H1 (cell line): ENCODE data around the gene PSMF1.
"Not testable (repeated sequence)": the region's sequence is repeated elsewhere in the genome, so short reads cannot be mapped to it uniquely, and the experiment has no call there.

Source experiments
- BRCA1 ChIP-seq: IDR thresholded peaks from 2 replicates; pipeline ENCODE4 v1.6.1; 2012; ENCODE audit warnings: low read depth, low read length, improper control_type of control experiment
- EP300 ChIP-seq, 2 experiments: IDR thresholded peaks; 1 replicate in 1 of 2; 2 replicates in 1 of 2; pipeline ENCODE4 v1.6.1; 2011 to 2012; ENCODE audit warnings: low read depth in 2 of 2, low read length in 2 of 2, mild to moderate bottlenecking in 2 of 2, borderline replicate concordance in 1 of 2, inconsistent platforms in 1 of 2, moderate library complexity in 1 of 2
- HDAC6 ChIP-seq: IDR thresholded peaks from one replicate; pipeline ENCODE4 v1.7.1; 2012; ENCODE audit warnings: low read depth, mild to moderate bottlenecking, inconsistent platforms, low read length, moderate library complexity
- JUND ChIP-seq: IDR thresholded peaks from 2 replicates; pipeline ENCODE4 v1.6.1; 2011; ENCODE audit warnings: mild to moderate bottlenecking, improper control_type of control experiment, low read length
- MAFK ChIP-seq: IDR thresholded peaks from 2 replicates; pipeline ENCODE4 v1.6.1; 2012; ENCODE audit warnings: low read depth, mild to moderate bottlenecking, improper control_type of control experiment, low read length
- NANOG ChIP-seq: IDR thresholded peaks from 2 replicates; pipeline ENCODE4 v1.6.1; 2011; ENCODE audit warnings: low read length, low read depth, mild to moderate bottlenecking, inconsistent platforms; ENCODE audit not compliant: insufficient read depth, poor library complexity, severe bottlenecking
- POLR2A ChIP-seq, 2 experiments: IDR thresholded peaks; 1 replicate in 1 of 2; 2 replicates in 1 of 2; pipeline ENCODE4 v1.6.1; 2011; ENCODE audit warnings: low read depth in 2 of 2, low read length in 2 of 2, mild to moderate bottlenecking in 2 of 2; ENCODE audit errors: control extremely low read depth in 1 of 2
- RAD21 ChIP-seq, 2 experiments: IDR thresholded peaks in 1 of 2; conservative IDR thresholded peaks in 1 of 2; 2 replicates each; pipeline ENCODE4 v1.6.1; 2011; ENCODE audit warnings: low read depth in 2 of 2, low read length in 2 of 2, improper control_type of control experiment in 1 of 2, inconsistent platforms in 1 of 2, mild to moderate bottlenecking in 1 of 2, moderate library complexity in 1 of 2
- RFX5 ChIP-seq: IDR thresholded peaks from 2 replicates; pipeline ENCODE4 v1.6.1; 2011; ENCODE audit warnings: low read depth, low read length, improper control_type of control experiment, borderline replicate concordance
- TF ChIP-seq, protein P1 (sequence below), 3 experiments: IDR thresholded peaks; 1 replicate in 2 of 3; 2 replicates in 1 of 3; pipeline versions ENCODE4 v1.5.1 to v1.6.1; 2011; ENCODE audit warnings: low read length in 3 of 3, mild to moderate bottlenecking in 3 of 3, inconsistent platforms in 2 of 3, low read depth in 1 of 3, moderate library complexity in 1 of 3; ENCODE audit not compliant: insufficient read depth in 1 of 3; ENCODE audit errors: control extremely low read depth in 1 of 3
- TF ChIP-seq, protein P2 (sequence below): IDR thresholded peaks from 2 replicates; pipeline ENCODE4 v1.6.1; 2012; ENCODE audit warnings: inconsistent platforms

- TF ChIP-seq RAD21 (IDR thresholded peaks at IDR 0.05 in 1 of 2, conservative IDR thresholded peaks at IDR 0.05 in 1 of 2; ENCODE audit: low read depth in 2 of 2, low read length in 2 of 2); JUND; MAFK; EP300 (IDR thresholded peaks at IDR 0.05; ENCODE audit: borderline replicate concordance in 1 of 2, low read depth in 2 of 2, low read length in 2 of 2); NANOG; RFX5; BRCA1; HDAC6; POLR2A (IDR thresholded peaks at IDR 0.05; ENCODE audit: control extremely low read depth in 1 of 2, low read depth in 2 of 2, low read length in 2 of 2): not testable (repeated sequence)
- TF ChIP-seq, protein P1, sequence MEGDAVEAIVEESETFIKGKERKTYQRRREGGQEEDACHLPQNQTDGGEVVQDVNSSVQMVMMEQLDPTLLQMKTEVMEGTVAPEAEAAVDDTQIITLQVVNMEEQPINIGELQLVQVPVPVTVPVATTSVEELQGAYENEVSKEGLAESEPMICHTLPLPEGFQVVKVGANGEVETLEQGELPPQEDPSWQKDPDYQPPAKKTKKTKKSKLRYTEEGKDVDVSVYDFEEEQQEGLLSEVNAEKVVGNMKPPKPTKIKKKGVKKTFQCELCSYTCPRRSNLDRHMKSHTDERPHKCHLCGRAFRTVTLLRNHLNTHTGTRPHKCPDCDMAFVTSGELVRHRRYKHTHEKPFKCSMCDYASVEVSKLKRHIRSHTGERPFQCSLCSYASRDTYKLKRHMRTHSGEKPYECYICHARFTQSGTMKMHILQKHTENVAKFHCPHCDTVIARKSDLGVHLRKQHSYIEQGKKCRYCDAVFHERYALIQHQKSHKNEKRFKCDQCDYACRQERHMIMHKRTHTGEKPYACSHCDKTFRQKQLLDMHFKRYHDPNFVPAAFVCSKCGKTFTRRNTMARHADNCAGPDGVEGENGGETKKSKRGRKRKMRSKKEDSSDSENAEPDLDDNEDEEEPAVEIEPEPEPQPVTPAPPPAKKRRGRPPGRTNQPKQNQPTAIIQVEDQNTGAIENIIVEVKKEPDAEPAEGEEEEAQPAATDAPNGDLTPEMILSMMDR (IDR thresholded peaks at IDR 0.05; ENCODE audit: control extremely low read depth in 1 of 3, insufficient read depth in 1 of 3, low read depth in 1 of 3, low read length in 3 of 3) = not testable (repeated sequence)
- TF ChIP-seq, protein P2, sequence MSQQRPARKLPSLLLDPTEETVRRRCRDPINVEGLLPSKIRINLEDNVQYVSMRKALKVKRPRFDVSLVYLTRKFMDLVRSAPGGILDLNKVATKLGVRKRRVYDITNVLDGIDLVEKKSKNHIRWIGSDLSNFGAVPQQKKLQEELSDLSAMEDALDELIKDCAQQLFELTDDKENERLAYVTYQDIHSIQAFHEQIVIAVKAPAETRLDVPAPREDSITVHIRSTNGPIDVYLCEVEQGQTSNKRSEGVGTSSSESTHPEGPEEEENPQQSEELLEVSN = not testable (repeated sequence)
These were observed 31.4 kb downstream of the PSMF1 start for GRCh38 chr20:1149812-1150211.
